Kidney (tissue), 14 donors: ENCODE data around the gene OTOP3. TPM values are rescaled to one million over a fixed set of nuclear protein-coding genes. Genes with fewer than 3 reads are reported as not detected.
"Not testable (repeated sequence)": the region's sequence is repeated elsewhere in the genome, so short reads cannot be mapped to it uniquely, and the experiment has no call there.

Experiments
- DNase-seq, 5 donors: peaks; one replicate each; pipeline ENCODE4 v3.0.0-alpha.2; 2013 to 2020
- FAIRE-seq: peaks from 2 replicates; lab custom pipeline; 2012; peaks lifted over from hg19 to GRCh38; lab: Jason Lieb, UNC
- H3K27ac ChIP-seq, 2 donors: one replicate each; pipeline ENCODE4 v1.7.0; 2013; ENCODE audit warnings: low read depth in 2 of 2, low read length in 2 of 2, inconsistent platforms in 1 of 2
- H3K27me3 ChIP-seq: one replicate; pipeline ENCODE4 v1.7.1; 2013; ENCODE audit warnings: low read length, inconsistent platforms; ENCODE audit not compliant: control insufficient read depth, insufficient read depth
- H3K36me3 ChIP-seq, 3 donors: one replicate each; pipeline versions ENCODE4 v1.7.0 to v1.7.1; 2013; ENCODE audit warnings: low read length in 3 of 3, control low read depth in 1 of 3, inconsistent platforms in 1 of 3; ENCODE audit not compliant: insufficient read depth in 3 of 3, control insufficient read depth in 2 of 3
- H3K4me1 ChIP-seq, 3 donors: one replicate each; pipeline versions ENCODE4 v1.7.0 to v1.7.1; 2013; ENCODE audit warnings: low read length in 3 of 3, inconsistent platforms in 1 of 3, low read depth in 1 of 3; ENCODE audit not compliant: control insufficient read depth in 2 of 3, insufficient read depth in 2 of 3
- H3K4me3 ChIP-seq, 3 donors: one replicate each; pipeline versions ENCODE4 v1.7.0 to v1.8.1; 2013; ENCODE audit warnings: low read length in 3 of 3, control low read depth in 1 of 3, inconsistent platforms in 1 of 3
- H3K9ac ChIP-seq, 3 donors: one replicate each; pipeline versions ENCODE4 v1.7.0 to v1.7.1; 2013; ENCODE audit warnings: low read length in 3 of 3, control low read depth in 1 of 3, inconsistent platforms in 1 of 3
- H3K9me3 ChIP-seq, 3 donors: one replicate each; pipeline versions ENCODE4 v1.7.0 to v1.7.1; 2013; ENCODE audit warnings: low read length in 3 of 3, control low read depth in 1 of 3, inconsistent platforms in 1 of 3; ENCODE audit not compliant: control insufficient read depth in 2 of 3, insufficient read depth in 1 of 3
- intact Hi-C: fragments of 100-400 bp; cut with DNase I; formaldehyde crosslinking; loops from one replicate; pipeline ENCODE4 v1.11.1; 2022
- polyA plus RNA-seq: library from polyadenylated mRNA; stranded (reverse); fragments of 350-450 nt; fragmentation: Illumina TruSeq; extraction: RNeasy Lipid Tissue Mini Kit (QIAGEN cat#74804); gene quantifications from one replicate; pipeline ENCODE4 v1.2.3, GENCODE V29; 2014; ENCODE audit warnings: low read depth, low replicate concordance; ENCODE audit not compliant: insufficient read depth
- total RNA-seq: library from RNA; stranded (reverse); fragmentation: NEBNext Ultra II Directional; extraction: Animal tissue kit (Norgen Biotek cat#: 25700); gene quantifications from one replicate; pipeline ENCODE4 v1.2.1, GENCODE V29; 2021
- TF ChIP-seq, protein P1 (sequence below): IDR thresholded peaks from 3 replicates; pipeline ENCODE4 v1.5.1; 2012; ENCODE audit warnings: mild to moderate bottlenecking, moderate library complexity, borderline replicate concordance; ENCODE audit not compliant: insufficient read depth; ENCODE audit errors: extremely low read depth
- donor health status: control.
- donor health status: control.
- donor health status: control.
- donor health status: control.
- donor health status: control.
- donor health status: DM: yes; HTN: yes; CAD: no.
- donor health status: Normal renal cell carcinoma (clear cell type).

OTOP3 gene
- total and polyA plus RNA-seq, 2 donors from 2014 or later = not detected

DNA sequence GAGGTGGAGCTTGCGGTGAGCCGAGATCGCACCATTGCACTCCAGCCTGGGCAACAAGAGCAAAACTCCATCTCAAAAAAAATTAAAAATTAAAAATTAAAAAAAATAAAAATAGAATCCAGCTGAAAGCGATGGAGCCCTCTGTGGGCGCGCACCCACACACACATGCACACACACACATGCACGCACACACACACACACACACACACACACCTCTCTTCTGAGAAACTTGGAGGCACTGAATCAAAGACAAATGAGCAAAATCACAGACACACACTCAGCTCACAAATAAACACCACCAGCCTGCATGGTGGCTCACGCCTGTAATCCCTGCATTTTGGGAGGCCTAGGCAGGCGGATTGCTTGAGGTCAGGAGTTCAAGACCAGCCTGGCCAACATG lies 32.7 kb upstream of the OTOP3 start:
- H3K9me3 ChIP-seq = no peaks in the 10 kb centered on the region
- TF ChIP-seq, protein P1, sequence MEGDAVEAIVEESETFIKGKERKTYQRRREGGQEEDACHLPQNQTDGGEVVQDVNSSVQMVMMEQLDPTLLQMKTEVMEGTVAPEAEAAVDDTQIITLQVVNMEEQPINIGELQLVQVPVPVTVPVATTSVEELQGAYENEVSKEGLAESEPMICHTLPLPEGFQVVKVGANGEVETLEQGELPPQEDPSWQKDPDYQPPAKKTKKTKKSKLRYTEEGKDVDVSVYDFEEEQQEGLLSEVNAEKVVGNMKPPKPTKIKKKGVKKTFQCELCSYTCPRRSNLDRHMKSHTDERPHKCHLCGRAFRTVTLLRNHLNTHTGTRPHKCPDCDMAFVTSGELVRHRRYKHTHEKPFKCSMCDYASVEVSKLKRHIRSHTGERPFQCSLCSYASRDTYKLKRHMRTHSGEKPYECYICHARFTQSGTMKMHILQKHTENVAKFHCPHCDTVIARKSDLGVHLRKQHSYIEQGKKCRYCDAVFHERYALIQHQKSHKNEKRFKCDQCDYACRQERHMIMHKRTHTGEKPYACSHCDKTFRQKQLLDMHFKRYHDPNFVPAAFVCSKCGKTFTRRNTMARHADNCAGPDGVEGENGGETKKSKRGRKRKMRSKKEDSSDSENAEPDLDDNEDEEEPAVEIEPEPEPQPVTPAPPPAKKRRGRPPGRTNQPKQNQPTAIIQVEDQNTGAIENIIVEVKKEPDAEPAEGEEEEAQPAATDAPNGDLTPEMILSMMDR = no peak
- no peak for DNase-seq
- no peak overlapping the region for H3K4me3 ChIP-seq
- no peaks in the 10 kb centered on the region for H3K36me3 ChIP-seq
- H3K27ac ChIP-seq = no peak overlapping the region
- H3K4me1 ChIP-seq = no peaks in the 10 kb centered on the region
- no peak overlapping the region for H3K9ac ChIP-seq
- H3K27me3 ChIP-seq = no peaks in the 10 kb centered on the region
- intact Hi-C loops = no loop called here
- FAIRE-seq = no peak

DNA sequence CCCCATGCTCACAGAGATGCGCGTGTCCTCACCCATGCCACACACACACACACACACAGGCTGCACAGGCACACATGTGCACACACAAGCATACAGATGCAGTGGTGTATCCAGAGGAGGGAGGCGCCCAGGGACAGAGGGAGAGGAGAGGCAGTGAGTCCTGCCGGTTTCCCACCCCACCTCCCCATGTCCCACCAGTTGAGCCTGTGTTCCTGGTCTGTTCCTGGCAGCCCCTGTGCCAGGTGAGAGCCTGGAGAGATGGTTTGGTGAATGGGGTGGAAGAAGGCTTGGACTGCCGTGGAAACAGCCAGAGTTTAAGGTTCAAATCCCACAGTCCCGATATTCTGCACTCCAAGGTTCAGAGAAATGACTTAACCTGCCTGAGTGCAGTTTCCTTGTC lies 32.0 kb upstream of the OTOP3 start:
- TF ChIP-seq, protein P1 = no peak
- Histone ChIP-seq H3K36me3 (no peaks in the 10 kb centered on the region), H3K9ac (no peak overlapping the region), H3K27ac (no peak overlapping the region), H3K4me1 (no peaks in the 10 kb centered on the region), H3K9me3 (no peaks in the 10 kb centered on the region), H3K4me3 (no peak overlapping the region), H3K27me3 (no peaks in the 10 kb centered on the region)
- FAIRE-seq = no peak
- intact Hi-C loops = no loop called here
- DNase-seq = no peak

DNA sequence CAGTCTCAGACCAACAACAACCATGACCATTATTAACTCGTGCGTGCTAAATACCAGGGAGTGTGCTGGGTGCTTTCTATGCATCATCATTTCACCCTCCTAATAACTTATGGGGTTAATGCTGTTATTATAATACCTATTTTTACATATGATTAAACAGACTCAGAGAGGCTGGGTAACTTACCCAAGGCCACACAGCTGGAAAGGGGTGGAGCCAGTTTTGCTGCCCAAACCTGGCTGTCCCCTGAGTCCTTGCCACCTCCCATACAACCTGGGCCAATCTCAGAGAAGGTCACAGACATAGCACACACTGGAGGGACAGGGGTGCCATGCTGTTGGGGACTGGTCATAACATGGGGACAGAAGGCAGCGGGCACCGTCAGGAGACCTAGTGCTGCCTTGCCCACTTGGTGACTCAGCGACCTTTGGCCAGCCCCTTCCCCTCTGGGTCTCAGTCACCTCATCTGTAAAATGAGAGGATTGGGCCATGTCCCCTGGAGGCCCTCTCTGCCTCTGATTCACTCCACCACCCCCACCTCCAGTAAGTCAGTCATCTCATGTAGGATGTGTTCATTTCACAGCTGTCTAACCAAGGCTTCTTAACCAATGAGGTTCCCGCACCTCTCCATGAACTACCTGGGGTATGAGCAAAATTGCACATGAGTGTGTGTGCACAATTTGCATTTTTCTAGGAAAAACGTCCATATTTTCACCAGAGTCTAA lies 30.9 kb upstream of the OTOP3 start:
- no peaks in the 10 kb centered on the region for H3K4me1 ChIP-seq
- no peak overlapping the region for H3K9ac ChIP-seq
- no peaks in the 10 kb centered on the region for H3K27me3 ChIP-seq
- no peaks in the 10 kb centered on the region for H3K9me3 ChIP-seq
- TF ChIP-seq, protein P1 = no peak
- no peak overlapping the region for H3K27ac ChIP-seq
- no peak overlapping the region for H3K4me3 ChIP-seq
- FAIRE-seq (no peak), DNase-seq (no peak)
- intact Hi-C loops = no loop called here
- no peaks in the 10 kb centered on the region for H3K36me3 ChIP-seq

DNA sequence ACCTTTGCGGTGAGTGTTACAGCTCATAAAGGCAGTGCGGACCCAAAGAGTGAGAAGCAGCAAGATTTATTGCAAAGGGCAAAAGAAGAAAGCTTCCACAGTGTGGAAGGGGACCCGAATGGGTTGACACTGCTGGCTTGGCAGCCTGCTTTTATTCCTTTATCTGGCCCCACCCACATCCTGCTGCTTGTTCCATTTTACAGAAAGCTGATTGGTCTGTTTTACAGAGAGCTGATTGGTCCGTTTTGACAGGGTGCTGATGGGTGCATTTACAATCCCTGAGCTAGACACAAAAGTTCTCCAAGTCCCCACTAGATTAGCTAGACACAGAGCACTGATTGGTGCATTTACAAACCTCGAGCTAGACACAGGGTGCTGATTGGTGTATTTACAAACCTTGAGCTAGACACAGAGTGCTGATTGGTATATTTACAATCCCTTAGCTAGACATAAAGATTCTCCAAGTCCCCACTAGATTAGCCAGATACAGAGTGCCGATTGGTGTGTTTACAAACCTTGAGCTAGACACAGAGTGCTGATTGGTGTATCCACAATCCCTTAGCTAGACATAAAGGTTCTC lies 29.4 kb upstream of the OTOP3 start:
- intact Hi-C loops, H3K4me1 ChIP-seq, H3K36me3 ChIP-seq, H3K9ac ChIP-seq, FAIRE-seq, DNase-seq, H3K4me3 ChIP-seq, H3K27ac ChIP-seq, H3K9me3 ChIP-seq, H3K27me3 ChIP-seq: not testable (repeated sequence)
